ENCODE measurements around the gene CNOT3. TPM values are rescaled to one million over a fixed set of nuclear protein-coding genes. Genes with fewer than 3 reads are reported as not detected.

Gene CNOT3
- total and polyA plus RNA-seq, 2 of the 13 experiments (the other 11 are each of a cell fraction or from before 2014, with no cell fraction given): 4.3 to 5.8 TPM

- TF ChIP-seq ZHX2 (IDR thresholded peaks at IDR 0.05; ENCODE audit: low read depth) (0 out of 2 replicates have a peak, but pooled peaks have one; percentile 55), ZHX2 (CRISPR knock-in tag; IDR thresholded peaks at IDR 0.05; ENCODE audit: borderline replicate concordance) (no peak; the same call in 1 of the 2 replicates), MXD3 (CRISPR knock-in tag; IDR thresholded peaks at IDR 0.05) (peak; percentile 35; the same call in 1 of the 2 replicates), ZNF672 (CRISPR knock-in tag; IDR thresholded peaks at IDR 0.05) (no peak), ZNF260 (CRISPR knock-in tag; IDR thresholded peaks at IDR 0.05; ENCODE audit: borderline replicate concordance, low read depth) (no peak), ZNF619 (CRISPR knock-in tag; IDR thresholded peaks at IDR 0.05) (no peak), SOX13 (IDR thresholded peaks at IDR 0.05) (no peak), SOX13 (CRISPR knock-in tag; conservative IDR thresholded peaks at IDR 0.05 in 1 of 2, IDR thresholded peaks at IDR 0.05 in 1 of 2) (no peak), THAP11 (CRISPR knock-in tag; IDR thresholded peaks at IDR 0.05) (0 out of 2 replicates have a peak, but pooled peaks have one; percentile 46), THAP9 (CRISPR knock-in tag; IDR thresholded peaks at IDR 0.05; ENCODE audit: borderline replicate concordance) (no peak), ZNF652 (CRISPR knock-in tag; IDR thresholded peaks at IDR 0.05; ENCODE audit: borderline replicate concordance, low read depth) (no peak), ZNF549 (CRISPR knock-in tag; IDR thresholded peaks at IDR 0.05) (no peak), NFKB2 (CRISPR knock-in tag; IDR thresholded peaks at IDR 0.05; ENCODE audit: borderline replicate concordance) (0 out of 2 replicates have a peak, but pooled peaks have one; percentile 42), LCORL (IDR thresholded peaks at IDR 0.05) (no peak), LCORL (CRISPR knock-in tag; IDR thresholded peaks at IDR 0.05) (no peak; the same call in 1 of the 2 replicates), ZNF234 (CRISPR knock-in tag; conservative IDR thresholded peaks at IDR 0.05) (no peak), HDAC2 (CRISPR knock-in tag; IDR thresholded peaks at IDR 0.05) (0 out of 2 replicates have a peak, but pooled peaks have one; percentile 0), ZNF383 (CRISPR knock-in tag; IDR thresholded peaks at IDR 0.05; ENCODE audit: borderline replicate concordance) (no peak), ZNF614 (CRISPR knock-in tag; IDR thresholded peaks at IDR 0.05; ENCODE audit: borderline replicate concordance) (no peak)
Measured at GRCh38 chr19:54189735-54190502, 52.4 kb downstream of the CNOT3 start (continued).

Data from HepG2 (cell line).